ENCODE results near the gene GYPC.
"Not testable (repeated sequence)": the region's sequence is repeated elsewhere in the genome, so short reads cannot be mapped to it uniquely, and the experiment has no call there.

The GYPC gene

DNA sequence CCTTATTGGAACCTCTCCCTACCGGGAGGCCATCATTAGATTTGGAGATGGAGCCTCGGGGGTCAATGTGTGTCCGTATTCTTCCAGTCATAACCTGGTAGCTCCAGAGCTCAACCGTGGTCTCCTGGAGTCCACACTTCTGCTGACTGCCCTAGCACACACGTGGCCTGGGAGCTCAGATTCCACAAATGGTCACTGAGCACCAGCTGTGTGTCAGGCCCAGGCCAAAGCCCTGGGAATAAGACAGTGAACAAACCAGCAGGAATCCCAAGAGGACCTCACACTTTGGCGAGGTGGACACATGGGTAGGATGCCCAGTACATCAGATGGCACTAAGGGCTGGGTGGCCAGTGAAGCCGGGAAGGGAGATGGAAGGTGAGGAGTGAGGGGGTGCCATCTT, 15.5 kb downstream of the GYPC start:
- no peak for DNase-seq

DNA sequence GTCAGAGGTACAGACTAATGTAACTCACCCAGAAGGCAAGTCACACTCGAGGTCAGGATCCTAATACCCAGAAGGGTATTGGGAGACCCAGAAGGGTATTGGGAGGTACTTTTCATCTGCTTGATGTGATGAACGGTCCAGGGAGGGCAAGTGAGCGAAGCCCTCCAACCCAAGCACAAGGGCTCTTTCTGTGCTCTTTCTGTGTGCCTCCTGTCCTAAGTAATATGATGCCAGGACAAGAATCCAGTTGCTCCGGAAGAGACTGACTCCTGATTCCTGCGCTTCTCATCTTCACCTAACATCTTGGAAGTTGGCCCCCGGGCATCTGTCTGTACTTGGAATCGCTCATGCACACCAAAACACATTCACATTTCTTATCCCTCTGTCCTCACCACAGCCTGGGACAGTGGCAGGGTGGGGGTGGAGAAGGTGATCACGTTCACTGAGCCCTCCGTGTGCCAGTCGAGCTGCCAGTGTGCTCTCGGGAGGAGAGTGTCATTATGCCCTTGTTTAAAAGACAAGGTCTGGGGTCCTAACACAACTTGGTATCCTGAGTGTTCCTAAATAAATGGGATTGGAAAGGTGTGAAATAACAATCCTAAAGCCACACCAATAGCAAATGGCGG, 17.1 kb downstream of the GYPC start:
- DNase-seq: no peak

GRCh38 chr2:126674075-126674744, 18.3 kb downstream of the GYPC start:
- no peak for DNase-seq

DNA sequence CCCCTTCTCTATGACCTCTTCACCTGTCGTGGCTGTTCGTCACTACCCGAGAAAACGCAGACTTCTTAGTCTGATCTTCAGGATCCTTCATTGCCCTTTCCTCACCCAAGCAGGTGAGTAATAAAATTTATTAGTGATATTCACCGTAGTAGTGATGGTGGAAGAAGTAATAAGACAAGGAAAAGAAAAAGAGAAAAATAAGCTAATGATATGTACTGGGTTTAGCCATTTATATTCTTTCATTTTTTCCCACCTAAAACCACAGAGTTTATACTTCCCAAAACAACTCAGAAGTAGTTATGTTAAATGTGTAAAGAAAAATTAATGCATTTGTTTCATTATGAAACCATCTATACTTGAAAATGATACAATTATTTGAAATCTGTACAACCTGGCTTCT, 19.7 kb downstream of the GYPC start:
- no peak for DNase-seq

GRCh38 chr2:126676221-126677175, 20.5 kb downstream of the GYPC start:
- no peak for DNase-seq

- no peak for DNase-seq
These were observed 21.2 kb downstream of the GYPC start for GRCh38 chr2:126677176-126677538.

- DNase-seq: no peak
These were observed 22.5 kb downstream of the GYPC start for GRCh38 chr2:126678269-126679065.

- no peak for DNase-seq
These were observed 23.2 kb downstream of the GYPC start for GRCh38 chr2:126679094-126679713.

- no peak for DNase-seq
These were observed 25.5 kb downstream of the GYPC start for GRCh38 chr2:126681505-126681904.

GRCh38 chr2:126685629-126686028, 29.7 kb downstream of the GYPC start:
- no peak for DNase-seq

DNA sequence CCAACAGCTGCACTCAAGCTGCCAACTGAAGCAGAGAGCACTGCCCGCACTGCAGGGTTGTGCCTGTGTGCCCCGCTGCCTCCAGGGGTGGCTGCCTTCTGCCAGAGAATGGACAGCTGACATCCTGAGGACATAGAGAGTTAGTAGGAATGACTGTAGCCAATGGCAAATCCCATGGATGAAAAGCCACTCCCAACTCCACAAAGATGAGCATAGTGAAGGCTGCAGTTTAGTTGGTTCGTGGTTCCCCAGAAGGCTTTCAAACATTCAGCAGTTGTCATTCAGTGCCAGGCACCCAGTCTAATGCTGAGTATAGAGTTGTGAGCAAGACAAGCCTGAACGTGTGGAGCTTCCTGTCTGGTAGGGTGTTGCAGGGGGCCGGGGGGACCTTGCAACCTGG, 30.3 kb downstream of the GYPC start:
- no peak for DNase-seq

DNA sequence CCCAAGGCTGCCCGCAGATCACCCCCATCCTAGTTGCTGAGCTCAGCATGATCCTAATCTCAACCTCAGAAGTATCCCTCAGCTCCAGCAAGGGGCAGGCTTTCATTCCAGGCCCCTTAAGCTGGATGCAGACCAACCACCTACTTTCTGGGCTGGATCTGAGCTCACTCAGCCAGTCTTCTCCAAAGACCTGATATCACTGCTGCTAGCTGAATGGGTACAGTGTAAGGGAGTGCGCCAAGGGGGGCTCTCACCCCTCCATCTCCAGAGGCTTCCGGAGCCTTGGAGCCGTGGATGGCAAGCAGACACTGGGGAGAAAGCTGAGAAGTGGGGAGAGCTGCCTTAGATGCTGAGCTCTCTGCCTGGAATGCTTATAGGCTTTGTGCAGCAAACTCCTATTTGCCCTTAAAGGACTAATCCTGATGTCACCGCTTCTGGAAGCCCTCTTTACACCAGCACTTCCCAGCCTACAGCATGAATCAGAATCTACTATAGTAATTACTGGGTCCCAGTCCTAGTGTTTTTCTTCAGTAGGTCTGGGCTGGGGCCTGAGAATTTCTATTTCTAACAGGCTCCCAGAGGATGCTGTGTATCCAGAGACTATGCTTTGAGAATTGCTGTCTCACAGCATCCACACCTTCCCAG, 31.0 kb downstream of the GYPC start:
- DNase-seq: no peak

GRCh38 chr2:126687503-126687902, 31.5 kb downstream of the GYPC start:
- DNase-seq: no peak

GRCh38 chr2:126688594-126688993, 32.6 kb downstream of the GYPC start:
- not testable (repeated sequence) for DNase-seq

DNA sequence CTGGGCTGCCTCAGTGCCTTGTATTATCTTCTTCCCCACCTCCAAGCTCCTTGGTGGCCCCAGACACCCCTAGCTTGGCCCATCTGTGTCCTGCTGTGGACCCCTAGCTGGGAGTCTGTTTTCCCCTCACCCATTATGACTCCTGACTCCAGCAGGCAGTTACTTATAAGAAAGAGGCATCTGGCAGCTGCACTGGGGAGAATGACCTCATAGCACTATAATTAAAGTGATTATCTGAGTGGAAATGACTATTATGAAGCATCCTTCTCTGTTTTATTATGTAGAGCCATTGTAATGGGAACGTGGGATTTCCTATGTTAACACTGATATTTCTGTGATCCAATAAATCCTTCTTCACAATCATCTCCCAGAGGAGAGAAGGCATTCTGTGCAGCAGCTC, 36.3 kb downstream of the GYPC start:
- DNase-seq: not testable (repeated sequence)

- not testable (repeated sequence) for DNase-seq
These were observed 37.1 kb downstream of the GYPC start for GRCh38 chr2:126692934-126693592.

GRCh38 chr2:126696644-126697520, 40.9 kb downstream of the GYPC start:
- DNase-seq: no peak

- DNase-seq: no peak
These were observed 42.4 kb downstream of the GYPC start for GRCh38 chr2:126698376-126698775.

GRCh38 chr2:126699018-126699417, 43.1 kb downstream of the GYPC start:
- no peak for DNase-seq

All from stimulated activated CD4-positive, alpha-beta T cell treated with anti-CD3 and anti-CD28 coated beads, Interleukin-4, amount 100 ng/mL, for 4 hours (primary cell).